ENCODE results near the gene RBM38. TPM values are rescaled to one million over a fixed set of nuclear protein-coding genes. Genes with fewer than 3 reads are reported as not detected.

Gene RBM38
- total and polyA plus RNA-seq, 2 of the 13 experiments (the other 11 are each of a cell fraction or from before 2014, with no cell fraction given) = 24.2 to 34.2 TPM

- TF ChIP-seq ZNF18 (CRISPR knock-in tag; IDR thresholded peaks at IDR 0.05; ENCODE audit: insufficient replicate concordance) = no peak
- TF ChIP-seq FOXO4 (CRISPR knock-in tag; conservative IDR thresholded peaks at IDR 0.05) = no peak
- no peak for TF ChIP-seq KLF16 (CRISPR knock-in tag; IDR thresholded peaks at IDR 0.05)
- TF ChIP-seq ZNF510 (CRISPR knock-in tag; IDR thresholded peaks at IDR 0.05; ENCODE audit: low read depth) = no peak
- TF ChIP-seq ONECUT2 (CRISPR knock-in tag; IDR thresholded peaks at IDR 0.05) = no peak
- no peak for TF ChIP-seq DMTF1 (CRISPR knock-in tag; IDR thresholded peaks at IDR 0.05)
- no peak for TF ChIP-seq CREM (IDR thresholded peaks at IDR 0.05)
- TF ChIP-seq CREM (CRISPR knock-in tag; IDR thresholded peaks at IDR 0.05) = 0 out of 2 replicates have a peak, but pooled peaks have one; percentile 12
- peak; percentile 59 for TF ChIP-seq ZFP91 (CRISPR knock-in tag; IDR thresholded peaks at IDR 0.05; ENCODE audit: borderline replicate concordance)
- TF ChIP-seq PAXIP1 (CRISPR knock-in tag; conservative IDR thresholded peaks at IDR 0.05) = no peak; the same call in 1 of the 2 replicates
- no peak for TF ChIP-seq IKZF1 (IDR thresholded peaks at IDR 0.05)
- no peak for TF ChIP-seq ZNF768 (CRISPR knock-in tag; IDR thresholded peaks at IDR 0.05)
- TF ChIP-seq ZNF770 (CRISPR knock-in tag; IDR thresholded peaks at IDR 0.05) = no peak
- peak; percentile 91; the same call in 1 of the 2 replicates for TF ChIP-seq ZNF3 (CRISPR knock-in tag; IDR thresholded peaks at IDR 0.05)
- TF ChIP-seq SP4 (CRISPR knock-in tag; IDR thresholded peaks at IDR 0.05) = no peak
Measured at GRCh38 chr20:57389695-57390603, 1.2 kb upstream of the RBM38 start (continued).
